Common myeloid progenitor, CD34-positive (primary cell): Measurements from ENCODE around the gene HGS.

ENCODE experiments used
- CTCF ChIA-PET: fragments of 350-600 bp; sonication (Branson Sonifier 250); formaldehyde crosslinking; loops from one replicate; lab custom pipeline; 2021; ENCODE audit warnings: antibody characterized with exemption; lab: Charles Lee
- POLR2A ChIA-PET: fragments of 350-600 bp; sonication (Branson Sonifier 250); formaldehyde crosslinking; loops from one replicate; lab custom pipeline; 2021; ENCODE audit warnings: antibody characterized with exemption; lab: Charles Lee
- DNase-seq, 3 donors: peaks; one replicate each; pipeline versions ENCODE4 v3.0.0 to v3.0.0-alpha.2; 2013
- H3K27ac ChIP-seq, 2 experiments: 1 replicate in 1 of 2; 2 replicates in 1 of 2; pipeline ENCODE4 v1.7.0; 2013; ENCODE audit warnings: inconsistent platforms in 2 of 2, low read length in 2 of 2, mild to moderate bottlenecking in 2 of 2, low read depth in 1 of 2, moderate library complexity in 1 of 2; ENCODE audit not compliant: severe bottlenecking in 2 of 2, insufficient read depth in 1 of 2, poor library complexity in 1 of 2
- H3K27me3 ChIP-seq, 5 experiments: replicated peaks in 2 of 5; 1 replicate in 3 of 5; 2 replicates in 2 of 5; pipeline versions ENCODE4 v1.6.1 to v1.7.0; 2013; ENCODE audit warnings: low read length in 4 of 5, mild to moderate bottlenecking in 2 of 5, moderate library complexity in 2 of 5, inconsistent platforms in 1 of 5; ENCODE audit not compliant: insufficient read depth in 5 of 5, control insufficient read depth in 4 of 5
- H3K36me3 ChIP-seq, 4 experiments: 1 replicate in 2 of 4; 2 replicates in 2 of 4; pipeline versions ENCODE4 v1.6.1 to v1.7.0; 2013; ENCODE audit warnings: low read length in 3 of 4, control low read depth in 1 of 4, mild to moderate bottlenecking in 1 of 4; ENCODE audit not compliant: control insufficient read depth in 4 of 4, insufficient read depth in 4 of 4
- H3K4me1 ChIP-seq, 4 experiments: 1 replicate in 3 of 4; 2 replicates in 1 of 4; pipeline versions ENCODE4 v1.6.1 to v1.7.1; 2013; ENCODE audit warnings: low read length in 3 of 4, mild to moderate bottlenecking in 3 of 4, control low read depth in 1 of 4, inconsistent platforms in 1 of 4, moderate library complexity in 1 of 4; ENCODE audit not compliant: control insufficient read depth in 4 of 4, insufficient read depth in 4 of 4; ENCODE audit errors: control extremely low read depth in 1 of 4
- H3K4me3 ChIP-seq, 7 experiments: 1 replicate in 4 of 7; 2 replicates in 3 of 7; pipeline versions ENCODE4 v1.5.1 to v1.7.0; 2013; ENCODE audit warnings: mild to moderate bottlenecking in 7 of 7, low read length in 6 of 7, moderate library complexity in 6 of 7, inconsistent platforms in 2 of 7, low read depth in 2 of 7, control low read depth in 1 of 7; ENCODE audit not compliant: insufficient read depth in 4 of 7, control insufficient read depth in 1 of 7; ENCODE audit errors: extremely low read depth in 1 of 7
- H3K9me3 ChIP-seq, 5 experiments: 1 replicate in 4 of 5; 2 replicates in 1 of 5; pipeline versions ENCODE4 v1.6.1 to v1.7.1; 2013; ENCODE audit warnings: low read length in 4 of 5, mild to moderate bottlenecking in 2 of 5, inconsistent platforms in 1 of 5, low read depth in 1 of 5, moderate library complexity in 1 of 5; ENCODE audit not compliant: control insufficient read depth in 4 of 5, insufficient read depth in 2 of 5; ENCODE audit errors: control extremely low read depth in 1 of 5
- WGBS: methylation state at CpG from one replicate; pipeline ENCODE4 v1.1.5; 2013; ENCODE audit not compliant: insufficient coverage; 5-methylcytosine and 5-hydroxymethylcytosine counted together

The HGS gene

DNA sequence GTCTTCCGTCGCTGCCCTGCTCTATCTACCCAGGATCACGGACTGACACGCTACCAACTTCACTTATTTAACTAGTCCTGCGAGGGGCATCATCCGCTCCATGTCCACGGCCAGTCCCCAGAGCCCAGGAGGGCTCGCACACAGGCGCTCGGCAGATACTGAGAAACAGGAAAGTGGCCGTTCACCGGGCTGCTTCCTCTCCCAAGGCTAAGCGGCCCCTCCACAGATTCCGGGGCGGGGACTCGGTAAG is 17.8 kb upstream of the HGS start:
- POLR2A ChIA-PET: interaction anchor here (0.5 to 2.1 kb wide), 4 partner anchors 9 to 29 kb away, joined by 3 to 7 read pairs (median 4); partner anchors contain the start of genes ARL16, HGS, NPLOC4 and TSPAN10
- peaks cover 3 to 38% (median 21%) of the 10 kb centered on the region in 4 experiments for H3K36me3 ChIP-seq
- H3K27ac ChIP-seq: peak overlapping the region; percentile 66 to 91
- under 1% methylated on average over 16 of the region's 16 CpGs for WGBS
- H3K4me3 ChIP-seq: peak overlapping the region; percentile 63 to 99 (median 86)
- H3K27me3 ChIP-seq: no peaks in the 10 kb centered on the region
- CTCF ChIA-PET: interaction anchor here (0.8 to 1.5 kb wide), 2 partner anchors 12 to 18 kb away, joined by 3 read pairs; partner anchors contain the start of genes ARL16 and HGS
- no peaks in the 10 kb centered on the region for H3K9me3 ChIP-seq
- DNase-seq: peak; percentile 58 to 83 (median 74)
- peaks cover 4 to 30% (median 22%) of the 10 kb centered on the region in 4 experiments for H3K4me1 ChIP-seq

DNA sequence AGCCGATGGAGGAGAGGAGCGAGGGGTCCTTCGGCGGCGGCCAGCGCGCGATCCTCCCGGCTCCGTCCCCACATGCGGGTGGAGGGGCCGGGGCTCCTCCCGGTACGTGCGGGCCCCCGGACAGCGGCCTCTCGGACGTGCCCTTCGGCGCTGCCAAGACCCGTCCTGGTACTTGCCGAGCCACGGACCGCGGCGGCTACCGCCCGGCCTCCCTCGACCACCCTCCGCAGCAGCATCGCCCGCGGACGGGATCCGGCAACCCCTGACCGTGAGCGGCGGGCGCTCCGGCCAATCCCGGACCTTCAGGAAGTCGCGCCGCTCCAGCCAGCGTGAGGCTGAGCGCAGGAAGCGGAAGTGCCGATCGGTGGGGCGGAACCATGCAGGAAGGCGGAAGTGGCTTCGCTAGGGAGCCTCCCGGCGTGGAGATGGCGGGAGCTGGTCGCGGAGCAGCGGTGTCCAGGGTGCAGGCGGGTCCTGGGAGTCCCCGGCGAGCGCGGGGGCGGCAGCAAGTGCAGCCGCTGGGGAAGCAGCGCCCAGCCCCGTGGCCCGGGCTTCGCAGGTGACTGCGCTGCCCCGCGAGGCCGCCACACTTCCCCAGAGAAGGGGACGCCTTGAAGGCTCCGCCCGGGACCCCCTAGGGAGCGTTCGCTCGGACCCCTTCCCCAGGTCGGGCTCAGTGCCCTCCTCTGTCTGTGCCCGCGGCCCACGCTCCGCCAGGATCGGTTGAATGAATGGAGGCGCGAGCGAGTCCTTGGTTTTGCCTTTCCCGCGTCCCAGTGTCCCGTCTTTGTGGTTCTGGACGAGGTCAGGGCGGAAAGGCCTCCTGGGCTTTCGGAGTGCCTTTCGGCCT is 17.2 kb upstream of the HGS start, which contains the start of the genes CCDC137 and OXLD1:
Gene CCDC137 (plus strand): TSS at position 396 of the 850 bp plus-strand sequence. CDS start 30 bp downstream, at position 426.
Gene OXLD1 (minus strand): TSS at position 264 of the 850 bp plus-strand sequence. CDS start 28 bp downstream, at position 236.
- Histone ChIP-seq H3K27me3 (no peaks in the 10 kb centered on the region), H3K4me1 (peaks cover 4 to 30% (median 22%) of the 10 kb centered on the region in 4 experiments), H3K27ac (peak within 1 kb of the TSS; percentile 66 to 91), H3K36me3 (peaks cover 3 to 44% (median 25%) of the 10 kb centered on the region in 4 experiments), H3K4me3 (peak within 1 kb of the TSS; percentile 63 to 99 (median 86)), H3K9me3 (no peaks in the 10 kb centered on the region)
- CTCF ChIA-PET: interaction anchor here (0.8 to 1.5 kb wide), 2 partner anchors 12 to 18 kb away, joined by 3 read pairs; partner anchors contain the start of genes ARL16 and HGS
- DNase-seq: peak; percentile 94 to 96 (median 96)
- POLR2A ChIA-PET: interaction anchor here (0.5 to 2.1 kb wide), 4 partner anchors 9 to 30 kb away, joined by 3 to 7 read pairs (median 4); partner anchors contain the start of genes ARL16, HGS, NPLOC4 and TSPAN10
- 0% methylated on average over 92 of the region's 96 CpGs for WGBS

DNA sequence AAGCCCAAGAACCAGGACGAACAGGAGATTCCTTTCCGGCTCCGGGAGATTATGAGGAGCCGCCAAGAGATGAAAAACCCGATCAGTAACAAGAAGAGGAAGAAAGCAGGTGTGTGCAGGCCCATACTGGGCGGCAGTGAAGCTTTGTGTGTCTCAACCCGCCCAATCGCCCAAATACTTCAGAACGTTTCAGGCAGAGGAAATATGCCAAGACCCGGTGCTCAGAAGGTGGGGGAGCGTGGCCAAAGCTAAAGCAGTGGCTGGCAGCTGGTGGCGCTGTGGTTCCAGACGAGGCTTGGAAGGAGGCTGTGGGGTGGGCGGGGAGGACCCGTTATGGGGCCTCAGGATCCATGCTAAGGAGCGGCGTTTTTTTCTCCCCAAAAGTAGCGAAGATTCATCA is 16.1 kb upstream of the HGS start:
- CTCF ChIA-PET: interaction anchor here (1.1 kb wide), 1 partner anchor 10 kb away, joined by 3 read pairs; no protein-coding TSS in a partner anchor
- peak in 2 of 3 donors; percentile 22 to 31 for DNase-seq
- peaks cover 4 to 30% (median 22%) of the 10 kb centered on the region in 4 experiments for H3K4me1 ChIP-seq
- H3K9me3 ChIP-seq: no peaks in the 10 kb centered on the region
- H3K27ac ChIP-seq: peak overlapping the region in 1 of 2 experiments; percentile 91
- POLR2A ChIA-PET: interaction anchor here (0.5 kb wide), 1 partner anchor 852 kb away, joined by 3 read pairs; no protein-coding TSS in a partner anchor
- H3K36me3 ChIP-seq: peaks cover 5 to 55% (median 37%) of the 10 kb centered on the region in 4 experiments
- no peaks in the 10 kb centered on the region for H3K27me3 ChIP-seq
- 90% methylated on average over 17 of the region's 18 CpGs for WGBS
- peak overlapping the region in 2 of 7 experiments; percentile 34 to 51 for H3K4me3 ChIP-seq

DNA sequence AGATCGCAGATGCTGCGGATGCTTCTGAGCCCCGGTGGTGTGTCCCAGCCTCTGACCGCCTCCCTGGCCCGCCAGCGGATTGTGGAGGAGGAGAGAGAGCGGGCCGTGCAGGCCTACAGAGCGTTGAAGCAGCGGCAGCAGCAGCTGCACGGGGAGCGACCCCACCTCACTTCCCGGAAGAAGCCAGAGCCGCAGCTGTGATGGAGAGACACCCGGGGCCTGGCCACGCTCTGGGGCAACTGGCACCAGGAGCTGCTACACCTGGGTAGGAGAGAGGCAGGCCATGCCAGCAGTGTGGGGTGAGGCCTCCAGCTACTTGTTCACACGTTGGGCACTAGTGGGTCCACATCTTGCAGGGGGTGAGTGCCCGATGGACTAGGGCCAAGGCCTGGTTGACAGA is 11.3 kb upstream of the HGS start:
- 98% methylated on average over 11 of the region's 18 CpGs for WGBS

DNA sequence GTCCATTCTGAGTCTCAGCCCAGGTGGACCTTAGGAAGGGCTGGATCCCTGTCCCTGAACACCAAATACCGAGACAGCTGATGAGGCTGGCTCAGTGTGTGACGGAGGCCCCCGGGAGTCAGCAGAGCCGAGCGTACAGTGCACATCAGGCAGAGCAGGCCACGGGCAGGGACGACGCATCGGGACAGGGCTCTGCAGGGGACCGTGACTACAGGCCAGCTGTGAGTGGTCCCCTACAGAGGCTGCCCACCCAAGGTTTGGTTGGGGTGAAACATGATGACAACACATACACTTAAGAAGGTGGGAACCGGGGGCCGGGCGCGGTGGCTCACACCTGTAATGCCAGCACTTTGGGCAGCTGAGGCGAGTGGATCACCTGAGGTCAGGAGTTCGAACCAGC is 10.9 kb upstream of the HGS start:
- H3K4me1 ChIP-seq: peaks cover 0 to 5% (median 1%) of the 10 kb centered on the region in 4 experiments
- POLR2A ChIA-PET: no interaction called here
- H3K36me3 ChIP-seq: peaks cover 7 to 59% (median 47%) of the 10 kb centered on the region in 4 experiments
- no peak for DNase-seq
- CTCF ChIA-PET: interaction anchor here (0.8 to 0.9 kb wide), 2 partner anchors 10 to 181 kb away, joined by 3 read pairs; partner anchors contain the start of genes ARL16 and HGS
- 99% methylated on average over 16 of the region's 16 CpGs for WGBS
- H3K4me3 ChIP-seq: no peak overlapping the region
- H3K27me3 ChIP-seq: no peaks in the 10 kb centered on the region
- no peaks in the 10 kb centered on the region for H3K9me3 ChIP-seq
- no peak overlapping the region for H3K27ac ChIP-seq

More for the DNA sequence above, 11.3 kb upstream of the HGS start:
- Histone ChIP-seq H3K36me3 (peaks cover 7 to 61% (median 48%) of the 10 kb centered on the region in 4 experiments), H3K4me3 (no peak overlapping the region), H3K27ac (no peak overlapping the region), H3K27me3 (no peaks in the 10 kb centered on the region), H3K9me3 (no peaks in the 10 kb centered on the region), H3K4me1 (peaks cover 0 to 10% (median 5%) of the 10 kb centered on the region in 4 experiments)
- CTCF ChIA-PET: interaction anchor here (0.8 to 0.9 kb wide), 2 partner anchors 11 to 182 kb away, joined by 3 read pairs; partner anchors contain the start of genes ARL16 and HGS
- POLR2A ChIA-PET: no interaction called here
- no peak for DNase-seq

DNA sequence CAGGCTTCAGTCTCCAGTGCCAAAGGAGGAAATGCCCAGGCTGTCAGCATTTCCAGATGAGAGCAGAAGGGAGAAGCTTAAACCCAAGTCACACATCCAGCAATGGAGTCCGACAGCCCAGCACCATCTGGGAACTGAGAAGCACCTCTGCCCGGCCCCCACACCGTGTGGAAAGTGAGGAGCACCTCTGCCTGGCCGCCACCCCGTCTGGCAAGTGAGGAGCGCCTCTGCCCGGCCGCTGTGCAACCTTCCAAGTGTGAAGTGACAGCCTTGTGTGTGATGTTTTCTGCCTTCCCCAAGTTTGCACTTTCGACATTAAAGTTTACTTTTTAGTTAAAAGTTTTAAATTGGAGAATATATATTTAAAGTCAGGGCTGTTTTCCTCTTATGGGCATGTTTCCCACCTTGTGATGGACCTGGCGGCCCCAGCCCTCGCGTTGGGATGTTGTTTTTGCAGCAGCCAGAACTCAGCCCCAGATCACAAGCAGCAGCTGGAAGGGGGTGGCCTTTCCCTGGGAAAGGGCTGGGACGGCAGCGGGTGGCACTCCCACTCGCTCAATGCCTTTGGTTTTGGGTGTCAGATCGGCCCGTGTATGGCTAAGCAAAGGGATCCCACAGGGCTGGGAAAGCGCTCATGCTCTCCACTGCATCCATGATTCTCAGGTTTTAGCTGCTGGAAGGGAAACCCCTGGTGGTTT is 10.1 kb upstream of the HGS start:
- Histone ChIP-seq H3K27ac (no peak overlapping the region), H3K27me3 (no peaks in the 10 kb centered on the region), H3K36me3 (peaks cover 7 to 52% (median 44%) of the 10 kb centered on the region in 4 experiments), H3K4me1 (no peaks in the 10 kb centered on the region), H3K9me3 (no peaks in the 10 kb centered on the region), H3K4me3 (no peak overlapping the region)
- ChIA-PET CTCF (no interaction called here), POLR2A (no interaction called here)
- DNase-seq: no peak
- 95% methylated on average over 15 of the region's 18 CpGs for WGBS
